BJ (cell line): ENCODE data around the gene CLDN10. TPM values are rescaled to one million over a fixed set of nuclear protein-coding genes. Genes with fewer than 3 reads are reported as not detected.

ENCODE experiments used
- CTCF ChIA-PET: fragments of 350-600 bp; formaldehyde crosslinking; extraction: SDS; loops from one replicate; lab custom pipeline; 2021; ENCODE audit warnings: antibody characterized with exemption, inconsistent platforms; lab: Yijun Ruan, JAX
- POLR2A ChIA-PET: fragments of 300-600 bp; sonication (Branson Sonifier 250); formaldehyde crosslinking; extraction: SDS; loops from one replicate; lab custom pipeline; 2021; ENCODE audit warnings: antibody characterized with exemption; lab: Charles Lee
- DNase-seq: peaks from one replicate; pipeline ENCODE4 v3.0.0-alpha.2; 2011; ENCODE audit warnings: low read depth
- H3K27me3 ChIP-seq: 2 replicates; pipeline ENCODE4 v1.6.0; 2011; ENCODE audit warnings: low read length; ENCODE audit not compliant: control insufficient read depth, insufficient read depth
- H3K36me3 ChIP-seq: 2 replicates; pipeline ENCODE4 v1.5.1; 2011; ENCODE audit warnings: low read length; ENCODE audit not compliant: control insufficient read depth, insufficient read depth
- H3K4me3 ChIP-seq: 2 replicates; pipeline ENCODE4 v1.5.1; 2011; ENCODE audit warnings: low read depth, mild to moderate bottlenecking, control low read depth, low read length
- polyA minus RNA-seq: library from RNA; depleted of rRNA, polyadenylated mRNA; stranded (reverse); fragments of >200 nt; gene quantifications from 2 replicates; pipeline ENCODE4 v1.2.3, GENCODE V29; 2011; rRNA and poly(A)+ RNA removed
- polyA plus RNA-seq: library from polyadenylated mRNA; depleted of rRNA; stranded (reverse); fragments of >200 nt; gene quantifications from 2 replicates; pipeline ENCODE4 v1.2.3, GENCODE V29; 2011; rRNA removed
- TF ChIP-seq, protein P1 (sequence below): IDR thresholded peaks from 2 replicates; pipeline ENCODE4 v1.5.1; 2011; ENCODE audit warnings: low read depth, mild to moderate bottlenecking, control low read depth, inconsistent platforms, low read length, moderate library complexity; ENCODE audit not compliant: insufficient read depth

Gene CLDN10, protein sequence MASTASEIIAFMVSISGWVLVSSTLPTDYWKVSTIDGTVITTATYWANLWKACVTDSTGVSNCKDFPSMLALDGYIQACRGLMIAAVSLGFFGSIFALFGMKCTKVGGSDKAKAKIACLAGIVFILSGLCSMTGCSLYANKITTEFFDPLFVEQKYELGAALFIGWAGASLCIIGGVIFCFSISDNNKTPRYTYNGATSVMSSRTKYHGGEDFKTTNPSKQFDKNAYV
- polyA plus RNA-seq (not detected in 2 replicates), polyA minus RNA-seq (not detected in 2 replicates)

DNA sequence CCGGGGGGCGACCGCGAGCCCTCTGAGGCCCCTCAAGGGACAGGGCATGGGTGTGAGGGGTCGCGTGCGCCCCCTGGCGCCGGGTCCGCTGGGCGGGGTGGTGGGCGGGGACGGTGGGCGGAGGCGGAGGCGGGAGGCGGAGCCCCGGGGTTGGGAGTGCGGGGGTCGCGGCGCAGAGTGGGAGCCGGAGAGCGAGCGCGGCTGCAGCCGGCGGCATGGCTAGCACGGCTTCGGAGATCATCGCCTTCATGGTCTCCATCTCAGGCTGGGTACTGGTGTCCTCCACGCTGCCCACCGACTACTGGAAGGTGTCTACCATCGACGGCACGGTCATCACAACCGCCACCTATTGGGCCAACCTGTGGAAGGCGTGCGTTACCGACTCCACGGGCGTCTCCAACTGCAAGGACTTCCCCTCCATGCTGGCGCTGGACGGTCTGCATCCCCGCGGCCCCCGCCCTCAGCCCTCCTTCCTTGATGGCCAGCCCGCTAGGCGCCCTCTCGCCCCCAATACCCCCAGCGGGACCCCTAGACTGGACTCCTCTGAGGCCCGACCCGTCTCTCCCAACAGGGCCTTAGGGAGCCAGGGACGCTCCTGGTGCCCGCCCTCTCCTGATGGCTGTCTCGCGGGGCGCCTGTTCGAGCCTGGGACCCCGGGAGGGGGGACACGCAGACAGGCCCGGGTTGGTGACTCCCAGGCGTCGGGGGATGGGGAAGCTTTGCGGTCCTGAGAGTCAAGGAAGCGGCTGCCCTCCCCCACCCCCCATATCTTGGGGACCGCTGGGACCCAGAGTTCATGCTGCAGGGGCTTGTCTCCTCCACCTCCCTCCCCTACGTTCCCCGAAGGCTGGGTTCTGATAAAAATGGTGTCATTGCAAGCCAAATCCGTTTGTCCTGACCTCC lies at the start of gene CLDN10:
Gene CLDN10, plus strand, starts transcription at position 182 of the 903 bp plus-strand sequence. Its CDS starts 34 bp downstream, at position 216.
- H3K27me3 ChIP-seq: peaks cover 35% of the 10 kb centered on the region
- CTCF ChIA-PET: interaction anchor here (0.7 kb wide), 1 partner anchor 12 kb away, joined by 3 read pairs; no protein-coding TSS in a partner anchor
- H3K4me3 ChIP-seq: no peak within 1 kb of the TSS
- TF ChIP-seq, protein P1, sequence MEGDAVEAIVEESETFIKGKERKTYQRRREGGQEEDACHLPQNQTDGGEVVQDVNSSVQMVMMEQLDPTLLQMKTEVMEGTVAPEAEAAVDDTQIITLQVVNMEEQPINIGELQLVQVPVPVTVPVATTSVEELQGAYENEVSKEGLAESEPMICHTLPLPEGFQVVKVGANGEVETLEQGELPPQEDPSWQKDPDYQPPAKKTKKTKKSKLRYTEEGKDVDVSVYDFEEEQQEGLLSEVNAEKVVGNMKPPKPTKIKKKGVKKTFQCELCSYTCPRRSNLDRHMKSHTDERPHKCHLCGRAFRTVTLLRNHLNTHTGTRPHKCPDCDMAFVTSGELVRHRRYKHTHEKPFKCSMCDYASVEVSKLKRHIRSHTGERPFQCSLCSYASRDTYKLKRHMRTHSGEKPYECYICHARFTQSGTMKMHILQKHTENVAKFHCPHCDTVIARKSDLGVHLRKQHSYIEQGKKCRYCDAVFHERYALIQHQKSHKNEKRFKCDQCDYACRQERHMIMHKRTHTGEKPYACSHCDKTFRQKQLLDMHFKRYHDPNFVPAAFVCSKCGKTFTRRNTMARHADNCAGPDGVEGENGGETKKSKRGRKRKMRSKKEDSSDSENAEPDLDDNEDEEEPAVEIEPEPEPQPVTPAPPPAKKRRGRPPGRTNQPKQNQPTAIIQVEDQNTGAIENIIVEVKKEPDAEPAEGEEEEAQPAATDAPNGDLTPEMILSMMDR: no peak
- POLR2A ChIA-PET: no interaction called here
- no peaks in the 10 kb centered on the region for H3K36me3 ChIP-seq
- no peak for DNase-seq

DNA sequence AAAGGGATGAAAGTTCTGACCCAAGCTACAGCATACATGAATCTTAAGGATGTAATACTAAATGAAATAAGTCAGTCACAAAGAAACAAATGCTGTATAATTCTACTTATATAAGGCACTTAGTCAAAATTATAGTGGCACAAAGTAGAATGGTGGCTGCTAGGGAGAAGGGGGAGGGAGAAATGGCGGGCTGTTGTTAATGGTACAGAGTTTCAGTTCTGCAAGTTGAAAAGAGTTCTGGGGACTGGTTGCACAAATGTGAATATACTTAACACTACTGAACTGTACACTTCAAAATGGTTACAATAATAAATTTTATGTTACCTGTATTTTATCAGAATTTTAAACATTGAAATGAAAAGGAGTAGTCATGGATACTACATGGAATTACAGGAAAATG lies 48.9 kb upstream of the CLDN10 start:
- Histone ChIP-seq H3K27me3 (0 out of 2 replicates have a peak, but pooled peaks cover 2% of the 10 kb centered on the region), H3K4me3 (no peak overlapping the region), H3K36me3 (no peaks in the 10 kb centered on the region)
- no peak for DNase-seq
- ChIA-PET POLR2A (no interaction called here), CTCF (no interaction called here)
- TF ChIP-seq, protein P1: no peak

DNA sequence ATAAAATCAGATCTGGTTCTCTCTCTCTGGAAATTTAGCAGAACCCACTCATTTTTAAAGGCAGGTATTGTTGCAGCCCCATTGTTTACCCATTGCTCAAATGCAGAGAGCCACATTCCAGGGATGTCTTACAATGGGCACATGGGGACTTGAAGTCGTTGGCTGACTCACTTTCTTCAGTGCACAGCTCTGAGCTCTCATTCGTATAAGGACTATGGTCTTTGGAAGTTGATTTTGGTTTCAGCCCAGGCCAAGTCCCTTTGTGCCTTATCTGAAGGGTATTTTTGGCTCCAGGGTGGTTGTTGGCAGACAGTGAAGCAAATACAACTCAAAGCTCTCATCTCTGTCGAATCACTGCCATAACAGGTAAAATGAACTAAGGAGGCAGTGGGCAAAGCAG lies 47.3 kb upstream of the CLDN10 start:
- CTCF ChIA-PET: no interaction called here

DNA sequence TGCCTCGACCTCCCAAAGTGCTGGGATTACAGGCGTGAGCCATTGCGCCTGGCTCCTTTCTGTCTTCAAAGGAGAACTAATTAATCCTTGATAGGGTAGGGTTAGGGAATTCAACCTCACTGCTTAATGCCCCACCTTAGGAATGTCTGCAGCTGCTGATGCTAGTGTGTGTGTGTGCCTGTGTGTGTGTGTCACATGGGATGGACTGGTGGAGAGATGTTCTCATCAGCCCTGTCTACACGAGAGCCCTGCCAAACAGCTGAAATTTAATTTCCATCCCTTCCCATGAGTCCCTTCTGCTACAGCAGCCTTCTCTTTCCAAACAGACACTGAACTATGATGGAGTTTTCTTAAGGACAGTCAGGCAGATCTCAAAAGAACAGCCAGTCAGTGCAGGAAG lies 46.5 kb upstream of the CLDN10 start:
- CTCF ChIA-PET: no interaction called here
- DNase-seq: no peak
- 0 out of 2 replicates have a peak, but pooled peaks cover 2% of the 10 kb centered on the region for H3K27me3 ChIP-seq
- no peaks in the 10 kb centered on the region for H3K36me3 ChIP-seq
- TF ChIP-seq, protein P1: no peak
- POLR2A ChIA-PET: no interaction called here
- no peak overlapping the region for H3K4me3 ChIP-seq

More for the DNA sequence above, 47.3 kb upstream of the CLDN10 start:
- no peaks in the 10 kb centered on the region for H3K36me3 ChIP-seq
- no peak overlapping the region for H3K4me3 ChIP-seq
- TF ChIP-seq, protein P1: no peak
- DNase-seq: no peak
- H3K27me3 ChIP-seq: 0 out of 2 replicates have a peak, but pooled peaks cover 2% of the 10 kb centered on the region
- POLR2A ChIA-PET: no interaction called here

DNA sequence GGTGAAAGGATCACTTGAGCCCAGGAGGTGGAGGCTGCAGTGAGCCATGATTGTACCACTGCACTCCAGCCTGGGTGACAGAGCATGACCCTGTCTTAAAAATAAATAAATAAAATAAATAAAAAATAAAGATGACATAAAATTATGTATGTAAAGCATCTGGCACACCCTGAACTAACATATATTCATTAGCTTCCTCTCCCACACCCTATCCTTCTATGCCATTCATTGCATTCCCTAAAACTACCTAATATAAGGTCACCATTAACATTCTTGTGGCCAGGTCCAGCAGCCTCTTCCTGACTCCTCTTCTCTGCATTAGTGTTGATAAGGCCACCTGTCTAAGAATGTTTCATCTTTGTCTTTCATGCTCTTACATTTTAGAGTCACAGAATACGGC lies 44.5 kb upstream of the CLDN10 start:
- no peak for DNase-seq
- TF ChIP-seq, protein P1: no peak
- no peaks in the 10 kb centered on the region for H3K36me3 ChIP-seq
- H3K4me3 ChIP-seq: no peak overlapping the region
- no peaks in the 10 kb centered on the region for H3K27me3 ChIP-seq
- CTCF ChIA-PET: interaction anchor here (1.1 to 1.3 kb wide), 2 partner anchors 9 to 13 kb away, joined by 3 read pairs; no protein-coding TSS in a partner anchor
- POLR2A ChIA-PET: no interaction called here
